Ureter (tissue), 1 donor: ENCODE data around the gene GPHB5. TPM values are rescaled to one million over a fixed set of nuclear protein-coding genes. Genes with fewer than 3 reads are reported as not detected.
"Not testable (repeated sequence)": the region's sequence is repeated elsewhere in the genome, so short reads cannot be mapped to it uniquely, and the experiment has no call there.

Experiments used
- DNase-seq: peaks from one replicate; pipeline ENCODE4 v3.0.0-alpha.2; 2020; ENCODE audit warnings: low spot score
- total RNA-seq: library from RNA; stranded (reverse); gene quantifications from one replicate; pipeline ENCODE4 v1.2.4, GENCODE V29; 2023
- donor health status: DM: yes; HTN: yes; CAD: no.

Gene GPHB5
- total RNA-seq, 1 donor from 2014 or later, result not detected

DNA sequence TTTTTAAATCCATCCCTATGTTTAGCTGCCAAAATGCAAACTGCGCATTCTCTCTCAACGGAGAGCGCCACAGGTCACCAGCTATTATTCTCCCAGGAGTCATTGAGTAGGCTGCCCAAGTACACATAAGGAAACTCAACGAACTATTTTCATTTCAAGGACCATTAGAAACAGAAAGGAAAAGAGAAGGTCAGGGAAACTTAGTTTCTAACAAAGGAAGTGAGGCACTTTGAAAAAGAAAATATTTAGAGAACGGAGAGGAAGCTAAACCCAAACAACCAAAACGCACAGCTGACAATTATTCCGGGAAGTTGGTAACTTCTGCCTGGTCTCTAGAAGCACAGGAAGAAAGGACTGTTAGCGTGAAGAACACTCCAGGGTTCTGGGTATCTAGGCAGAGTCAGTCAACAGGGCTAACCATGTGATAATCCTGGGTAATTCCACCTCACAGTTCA lies 23.5 kb downstream of the GPHB5 start:
- DNase-seq, result no peak

DNA sequence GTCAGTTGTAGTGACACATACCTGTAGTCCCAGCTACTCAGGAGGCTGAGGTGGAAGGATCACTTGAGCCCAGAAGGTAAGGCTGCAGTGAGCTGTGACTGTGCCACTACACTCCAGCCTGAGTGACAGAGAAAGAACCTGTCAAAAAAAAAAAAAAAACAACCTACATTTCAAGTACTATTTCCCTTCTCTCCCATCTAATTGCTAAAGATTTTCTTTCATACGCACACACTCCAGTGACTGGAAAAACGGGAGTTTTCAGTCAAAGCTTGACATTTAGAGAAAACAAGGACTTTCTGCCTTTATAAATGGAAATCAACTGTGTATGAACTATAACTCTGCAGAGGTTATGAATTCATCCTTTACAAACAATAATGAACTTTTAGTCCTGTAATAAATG lies 25.9 kb downstream of the GPHB5 start:
- DNase-seq, result no peak

DNA sequence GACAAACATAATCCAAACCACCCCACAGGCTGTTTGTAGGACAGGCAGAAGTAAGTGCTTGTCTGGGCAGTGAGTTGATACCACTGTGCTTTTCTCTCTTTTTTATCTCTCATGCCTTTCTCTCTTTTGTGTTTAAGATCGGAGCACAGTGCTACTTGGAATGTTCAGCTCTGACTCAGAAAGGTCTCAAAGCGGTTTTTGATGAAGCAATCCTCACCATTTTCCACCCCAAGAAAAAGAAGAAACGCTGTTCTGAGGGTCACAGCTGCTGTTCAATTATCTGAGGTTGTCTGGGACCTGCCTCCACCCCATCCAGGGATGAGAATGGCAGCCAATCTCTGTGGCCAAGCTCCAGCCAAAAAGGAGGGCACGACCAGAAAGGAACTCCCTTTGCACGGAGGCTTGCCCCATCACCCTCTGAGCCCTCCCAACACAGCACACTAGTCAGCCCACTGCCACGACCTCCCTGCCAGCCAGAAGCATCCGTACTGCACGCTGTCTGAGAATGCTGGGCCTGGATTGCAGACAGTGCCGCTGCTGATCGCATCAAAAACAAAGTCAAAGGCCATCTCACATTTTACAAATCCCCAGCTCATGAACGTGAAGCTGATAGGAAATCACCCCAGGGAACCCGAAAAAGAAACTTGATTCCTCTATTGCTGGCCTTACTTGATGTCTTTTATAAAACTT lies 27.8 kb downstream of the GPHB5 start:
- no peak for DNase-seq

- no peak for DNase-seq
Measured at GRCh38 chr14:63288853-63289252, 29.9 kb downstream of the GPHB5 start.

DNA sequence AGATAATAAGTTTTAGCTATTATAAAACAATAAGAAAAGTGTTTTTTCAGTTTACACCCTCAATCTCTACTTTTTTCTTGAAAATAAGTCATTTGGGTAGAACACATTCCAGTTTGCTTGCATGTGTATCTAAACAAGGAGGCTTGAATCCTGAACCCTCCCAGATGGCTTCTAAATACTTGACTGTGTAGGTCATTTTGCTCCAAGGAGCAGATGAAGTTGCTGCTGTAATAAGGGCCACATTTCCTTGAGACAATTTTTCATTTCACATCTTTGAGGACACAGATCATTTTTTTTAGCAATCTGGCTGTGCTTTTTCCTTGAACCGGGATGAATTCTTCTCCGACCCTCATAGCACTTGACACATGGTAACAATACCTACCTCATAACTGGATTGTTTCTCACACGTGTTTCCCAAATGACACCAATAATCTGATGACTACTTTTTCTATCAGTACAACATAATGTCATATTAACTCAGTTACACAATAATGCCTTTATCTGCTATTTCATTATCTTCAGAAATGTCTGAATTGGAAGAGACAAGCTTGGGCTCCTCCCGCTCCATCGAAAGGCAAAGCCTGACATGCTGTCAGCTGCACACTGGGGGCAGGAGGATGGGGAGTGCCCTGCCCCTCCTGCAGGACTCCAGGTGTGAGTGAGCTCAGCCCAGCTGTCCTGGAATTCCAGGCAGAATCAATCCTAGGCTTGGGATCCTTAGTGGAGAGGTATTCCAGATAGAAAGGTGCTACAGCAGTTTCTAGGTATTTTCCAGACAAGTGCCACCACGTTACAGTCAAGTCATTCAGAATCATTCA lies 30.9 kb downstream of the GPHB5 start:
- DNase-seq, result no peak

GRCh38 chr14:63286071-63286470 lies 32.7 kb downstream of the GPHB5 start:
- no peak for DNase-seq

- no peak for DNase-seq
Measured at GRCh38 chr14:63283884-63284248, 34.9 kb downstream of the GPHB5 start.

- no peak for DNase-seq
Measured at GRCh38 chr14:63282997-63283883, 35.5 kb downstream of the GPHB5 start.

DNA sequence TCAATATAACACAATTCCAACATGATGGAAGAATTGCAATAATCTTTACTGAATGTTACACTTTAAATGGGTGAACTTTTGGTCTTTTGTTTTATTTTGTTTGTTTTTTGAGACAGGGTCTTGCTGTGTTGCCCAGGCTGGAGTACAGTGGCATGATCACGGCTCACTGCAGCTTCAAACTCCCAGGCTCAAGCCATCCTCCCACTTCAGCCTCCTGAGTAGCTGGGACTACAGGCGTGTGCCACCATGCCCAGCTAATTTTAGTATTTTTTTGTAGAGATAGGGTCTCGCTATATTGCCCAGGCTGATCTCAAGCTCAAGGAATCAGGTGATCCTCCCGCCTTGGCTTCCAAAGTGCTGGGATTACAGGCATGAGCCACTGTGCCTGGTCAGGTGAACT lies 38.8 kb downstream of the GPHB5 start:
- DNase-seq, result not testable (repeated sequence)

DNA sequence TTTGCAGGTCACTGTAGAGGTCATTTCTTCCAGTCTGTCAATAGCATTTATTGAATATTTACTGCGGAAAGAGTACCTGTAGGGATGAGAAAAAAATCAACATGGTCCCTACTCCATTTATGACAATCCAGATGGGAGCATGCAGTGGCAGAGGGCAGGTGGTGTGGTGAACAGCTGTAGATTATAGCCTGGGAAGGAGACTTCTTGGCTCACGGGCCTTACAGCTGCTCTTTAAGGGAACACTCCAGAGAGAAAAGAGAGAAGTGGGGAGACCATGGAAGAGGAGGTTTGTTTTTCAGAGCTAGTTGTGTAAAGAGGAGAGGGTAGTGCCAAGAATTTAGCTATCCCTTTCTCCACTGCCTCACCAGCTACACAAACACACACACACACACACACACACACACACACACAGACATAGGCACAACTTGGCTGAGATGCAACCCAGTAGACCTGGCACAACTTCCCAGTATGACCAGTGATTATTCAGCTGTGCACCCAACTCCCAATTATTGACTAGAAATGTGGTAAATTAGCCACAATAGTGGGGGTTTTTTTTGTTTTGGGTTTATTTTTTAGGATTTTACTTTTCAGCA lies 41.0 kb downstream of the GPHB5 start:
- no peak for DNase-seq

DNA sequence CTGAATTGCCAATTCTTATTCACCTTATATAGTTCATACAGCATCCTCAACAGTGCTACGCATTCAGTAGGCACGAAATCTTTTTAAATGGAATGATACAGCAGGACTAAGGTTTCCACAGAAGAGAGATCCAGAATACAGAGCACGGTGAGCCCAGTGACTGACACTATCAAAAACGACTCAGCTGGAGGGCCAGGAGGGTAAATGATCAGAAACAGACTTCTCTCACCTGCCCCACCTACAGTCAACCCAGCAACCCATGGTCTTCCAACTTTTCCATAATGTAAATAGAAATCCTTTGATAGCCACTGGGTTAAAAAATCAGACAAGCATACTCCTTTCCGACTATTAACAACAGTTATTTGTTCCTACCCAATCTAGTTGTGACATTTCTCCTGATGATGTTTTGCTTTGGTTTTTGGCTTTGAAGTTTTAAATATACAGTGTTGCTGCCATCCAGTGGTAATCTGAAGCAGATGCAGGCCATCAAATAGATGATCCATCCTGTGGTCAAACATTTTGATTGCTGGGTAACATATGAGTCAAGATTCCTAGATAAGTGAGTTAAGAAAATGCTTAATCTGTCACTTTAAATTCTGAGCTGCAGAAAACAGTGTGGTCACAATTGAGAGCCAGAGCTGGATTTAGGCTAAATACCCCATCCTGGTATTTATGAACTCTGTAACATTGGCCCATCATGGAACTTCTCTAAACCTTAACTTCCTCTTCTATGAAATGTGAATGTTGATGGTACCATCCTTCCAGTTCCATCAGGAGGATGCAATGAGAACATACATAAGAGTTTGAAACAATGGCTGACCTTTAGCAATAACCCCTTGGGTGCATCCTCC lies 42.0 kb downstream of the GPHB5 start:
- DNase-seq, result no peak

GRCh38 chr14:63276016-63276415 lies 42.7 kb downstream of the GPHB5 start:
- DNase-seq, result no peak

DNA sequence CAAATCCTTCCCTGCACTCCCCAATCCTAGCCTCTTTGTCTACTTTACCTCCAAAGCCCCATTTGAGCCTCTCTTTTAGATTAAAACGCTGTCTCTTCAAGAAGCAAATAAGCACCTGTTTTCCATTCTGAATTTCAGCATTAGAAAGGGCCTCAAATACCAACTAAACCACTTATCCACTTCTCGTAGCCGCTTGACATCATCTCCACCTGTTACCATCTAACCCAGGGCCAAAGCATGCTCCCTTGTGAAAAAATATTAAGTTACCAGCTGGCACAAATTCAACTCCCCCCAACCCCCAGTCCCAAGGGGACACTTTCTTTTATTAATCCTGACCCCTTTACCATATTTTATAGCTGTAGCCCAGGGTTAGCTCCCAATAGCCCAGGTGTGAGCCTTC lies 43.1 kb downstream of the GPHB5 start:
- DNase-seq, result no peak

GRCh38 chr14:63273717-63274655 lies 44.7 kb downstream of the GPHB5 start:
- DNase-seq, result no peak

- no peak for DNase-seq
Measured at GRCh38 chr14:63273129-63273528, 45.6 kb downstream of the GPHB5 start.

- DNase-seq, result no peak
Measured at GRCh38 chr14:63269561-63270225, 49.0 kb downstream of the GPHB5 start.

- DNase-seq, result no peak
Measured at GRCh38 chr14:63268771-63269170, 50.0 kb downstream of the GPHB5 start.

- DNase-seq, result no peak
Measured at GRCh38 chr14:63267171-63267570, 51.6 kb downstream of the GPHB5 start.

GRCh38 chr14:63266106-63266505 lies 52.6 kb downstream of the GPHB5 start:
- no peak for DNase-seq
